H7 (cell line): ENCODE results near the gene ECI1. TPM values are rescaled to one million over a fixed set of nuclear protein-coding genes. Genes with fewer than 3 reads are reported as not detected.
"Not testable (repeated sequence)": the region's sequence is repeated elsewhere in the genome, so short reads cannot be mapped to it uniquely, and the experiment has no call there.

Experiments
- DNase-seq: peaks from one replicate; pipeline ENCODE4 v3.0.0; 2012
- H3K27me3 ChIP-seq: 2 replicates; pipeline ENCODE4 v1.6.0; 2011; ENCODE audit warnings: mild to moderate bottlenecking, low read length; ENCODE audit not compliant: control insufficient read depth, insufficient read depth
- H3K36me3 ChIP-seq: replicated peaks from 2 replicates; pipeline ENCODE4 v1.5.1; 2011; ENCODE audit warnings: low read length; ENCODE audit not compliant: control insufficient read depth, insufficient read depth
- H3K4me3 ChIP-seq: 2 replicates; pipeline ENCODE4 v1.5.1; 2011; ENCODE audit warnings: low read depth, mild to moderate bottlenecking, control low read depth, low read length, moderate library complexity; ENCODE audit not compliant: insufficient read depth
- total RNA-seq: library from RNA; depleted of rRNA; stranded (reverse); fragments of >200 nt; shearing (Covaris generic); gene quantifications from 2 replicates; pipeline ENCODE4 v1.2.3, GENCODE V29; 2014

Gene ECI1
- total RNA-seq, 1 experiment from 2014 or later = 122 TPM

GRCh38 chr16:2209258-2210008 is 42.0 kb downstream of the ECI1 start:
- H3K27me3 ChIP-seq = no peaks in the 10 kb centered on the region
- peaks cover 24% of the 10 kb centered on the region for H3K36me3 ChIP-seq
- H3K4me3 ChIP-seq = no peak overlapping the region
- no peak for DNase-seq

GRCh38 chr16:2208772-2209171 is 42.6 kb downstream of the ECI1 start:
- Histone ChIP-seq H3K27me3 (no peaks in the 10 kb centered on the region), H3K36me3 (peaks cover 24% of the 10 kb centered on the region), H3K4me3 (no peak overlapping the region)
- no peak for DNase-seq

- Histone ChIP-seq H3K36me3 (peaks cover 22% of the 10 kb centered on the region), H3K27me3 (no peaks in the 10 kb centered on the region), H3K4me3 (no peak overlapping the region)
- DNase-seq = no peak
These were observed 43.1 kb downstream of the ECI1 start for GRCh38 chr16:2208308-2208707.

DNA sequence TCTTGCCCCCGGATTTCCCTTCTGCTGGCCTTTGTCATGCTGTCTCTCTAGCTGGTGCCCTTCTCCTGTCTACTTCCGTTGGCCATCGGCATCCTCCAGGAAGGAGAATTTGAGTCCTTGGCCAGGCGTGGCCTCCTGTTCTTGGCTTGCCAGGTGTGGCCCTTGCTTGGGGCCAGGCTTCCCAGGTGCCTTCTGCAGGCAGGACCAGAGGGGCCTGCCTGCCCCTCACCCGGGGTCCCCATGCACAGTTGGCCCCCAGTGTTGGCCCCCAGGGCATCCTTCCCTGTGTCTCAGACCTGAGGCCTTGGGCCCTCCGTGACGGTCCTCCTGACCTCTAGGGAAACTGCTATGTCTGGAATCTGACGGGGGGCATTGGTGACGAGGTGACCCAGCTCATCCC is 43.5 kb downstream of the ECI1 start:
- Histone ChIP-seq H3K36me3 (peaks cover 21% of the 10 kb centered on the region), H3K4me3 (no peak overlapping the region), H3K27me3 (no peaks in the 10 kb centered on the region)
- no peak for DNase-seq

- no peak for DNase-seq
- no peaks in the 10 kb centered on the region for H3K27me3 ChIP-seq
- peaks cover 14% of the 10 kb centered on the region for H3K36me3 ChIP-seq
- H3K4me3 ChIP-seq = no peak overlapping the region
These were observed 44.5 kb downstream of the ECI1 start for GRCh38 chr16:2206780-2207433.

- peak overlapping the region; percentile 92 for H3K4me3 ChIP-seq
- no peaks in the 10 kb centered on the region for H3K27me3 ChIP-seq
- DNase-seq = no peak
- H3K36me3 ChIP-seq = peaks cover 13% of the 10 kb centered on the region
These were observed 45.0 kb downstream of the ECI1 start for GRCh38 chr16:2206420-2206779.

GRCh38 chr16:2205967-2206313 is 45.4 kb downstream of the ECI1 start:
- peak overlapping the region; percentile 92 for H3K4me3 ChIP-seq
- H3K27me3 ChIP-seq = no peaks in the 10 kb centered on the region
- peaks cover 13% of the 10 kb centered on the region for H3K36me3 ChIP-seq
- DNase-seq = peak; percentile 81

DNA sequence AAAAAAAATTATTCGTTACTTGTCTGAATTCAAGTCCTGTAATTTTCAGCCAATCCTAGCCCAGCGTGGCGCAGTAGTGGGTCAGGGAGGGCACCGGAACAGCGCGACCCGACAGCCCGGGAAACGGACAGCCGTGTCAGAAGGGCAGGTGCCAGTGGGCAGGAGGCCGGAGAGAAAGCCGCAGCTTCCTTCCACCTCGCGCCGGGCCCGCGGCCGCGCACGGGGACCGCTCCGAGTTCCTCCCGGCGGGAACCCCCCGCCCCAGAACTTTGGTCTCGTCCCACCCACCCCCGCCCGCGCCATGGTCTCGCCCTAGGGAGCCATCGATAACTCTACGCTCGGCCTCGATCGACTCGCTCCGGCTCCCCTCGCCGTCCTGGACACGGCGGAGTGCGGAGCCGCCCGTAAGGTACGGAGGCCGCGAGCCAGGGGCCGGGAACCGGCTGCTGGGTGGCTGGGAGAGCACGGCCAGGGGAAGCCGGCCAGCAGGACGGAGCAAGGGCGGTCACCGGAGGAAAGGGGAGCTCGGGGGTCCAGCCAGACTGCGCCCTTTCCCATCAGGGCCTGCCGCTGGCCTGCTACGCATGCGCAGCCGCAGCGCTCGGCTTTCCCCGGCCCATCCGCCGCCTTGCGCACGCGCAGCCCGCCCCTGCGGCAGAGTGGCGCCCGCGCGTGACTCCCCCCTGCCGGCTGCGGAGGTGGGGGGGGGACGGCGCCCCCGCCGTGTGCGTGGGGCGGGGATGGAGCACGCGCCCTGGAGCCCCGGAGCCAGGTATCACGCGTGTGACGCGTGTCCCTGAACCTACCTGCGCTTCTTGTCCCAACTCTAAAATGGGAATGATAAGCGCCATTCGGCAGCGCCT is 46.1 kb downstream of the ECI1 start, which contains the start of gene MLST8:
Gene MLST8, plus strand, starts transcription at position 351 of the 863 bp plus-strand sequence. CDS start 632 bp downstream, outside the sequence.
- H3K4me3 ChIP-seq = peak within 1 kb of the TSS; percentile 92
- DNase-seq = peak; percentile 100
- no peaks in the 10 kb centered on the region for H3K27me3 ChIP-seq
- H3K36me3 ChIP-seq = peaks cover 13% of the 10 kb centered on the region

DNA sequence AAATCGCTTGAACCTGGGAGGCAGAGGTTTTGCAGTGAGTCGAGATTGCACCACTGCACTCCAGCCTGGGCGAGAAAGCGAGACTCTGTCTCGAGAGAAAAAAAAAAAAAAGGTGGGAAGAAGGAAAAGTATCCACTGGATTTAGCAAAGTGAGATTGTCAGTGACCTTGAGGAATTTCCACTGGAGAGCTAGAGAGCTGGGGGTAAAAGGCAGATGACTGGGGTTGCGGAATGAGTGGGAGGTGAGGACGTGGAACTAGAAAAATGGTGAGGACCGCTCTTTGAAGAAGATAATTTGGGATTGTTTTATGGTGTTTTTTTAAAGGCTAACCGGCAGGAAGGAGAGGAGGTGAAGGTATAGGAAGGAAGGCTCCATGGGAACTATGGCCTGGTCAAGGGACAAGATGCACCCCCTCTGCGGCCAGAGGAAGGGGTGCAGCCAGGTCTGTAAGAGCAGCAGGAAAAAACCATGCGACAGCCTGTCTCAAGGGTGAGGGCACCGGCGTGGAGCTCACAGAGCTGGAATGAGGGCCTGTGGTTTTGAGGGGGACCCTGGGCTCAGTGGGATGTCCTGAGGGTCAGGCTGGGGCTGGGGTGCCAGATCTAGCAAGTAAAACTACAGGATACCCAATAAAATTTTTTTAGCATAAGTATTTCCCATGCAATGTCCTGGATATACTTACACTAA is 46.8 kb downstream of the ECI1 start:
- peaks cover 13% of the 10 kb centered on the region for H3K36me3 ChIP-seq
- H3K4me3 ChIP-seq = peak overlapping the region; percentile 92
- peaks cover 3% of the 10 kb centered on the region; the same call in 1 of the 2 replicates for H3K27me3 ChIP-seq
- no peak for DNase-seq

DNA sequence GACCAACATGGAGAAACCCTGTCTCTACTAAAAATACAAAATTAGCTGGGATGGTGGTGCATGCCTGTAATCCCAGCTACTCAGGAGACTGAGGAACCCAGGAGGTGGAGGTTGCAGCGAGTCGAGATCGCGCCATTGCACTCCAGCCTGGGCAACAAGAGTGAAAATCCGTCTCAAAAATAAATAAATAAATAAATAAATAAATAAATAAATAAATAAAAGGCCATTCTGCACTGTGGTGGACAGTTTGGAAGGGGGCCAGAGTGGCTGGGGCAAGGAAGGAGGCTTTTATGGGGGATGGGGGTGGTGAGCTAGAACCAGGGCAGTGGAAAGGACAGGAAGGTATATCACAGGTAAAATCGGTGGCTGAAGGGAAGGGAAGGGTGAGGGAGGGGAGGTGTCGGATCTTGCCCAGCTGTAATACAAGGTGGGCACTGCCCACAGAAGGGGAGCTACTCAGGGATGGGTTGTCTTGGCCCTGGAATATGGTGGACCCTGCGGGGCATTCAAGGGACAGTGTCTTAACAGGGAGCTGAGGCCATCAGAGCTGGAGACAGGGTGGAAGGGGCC is 48.2 kb downstream of the ECI1 start:
- H3K4me3 ChIP-seq, H3K36me3 ChIP-seq, DNase-seq: not testable (repeated sequence)
- peaks cover 11% of the 10 kb centered on the region for H3K27me3 ChIP-seq

- Histone ChIP-seq H3K27me3 (peaks cover 31% of the 10 kb centered on the region), H3K36me3 (no peaks in the 10 kb centered on the region), H3K4me3 (no peak overlapping the region)
- DNase-seq = no peak
These were observed 51.1 kb downstream of the ECI1 start for GRCh38 chr16:2200313-2200712.

- no peak overlapping the region for H3K4me3 ChIP-seq
- H3K36me3 ChIP-seq = no peaks in the 10 kb centered on the region
- DNase-seq = no peak
- H3K27me3 ChIP-seq = peaks cover 35% of the 10 kb centered on the region
These were observed 51.7 kb downstream of the ECI1 start for GRCh38 chr16:2199621-2200139.

DNA sequence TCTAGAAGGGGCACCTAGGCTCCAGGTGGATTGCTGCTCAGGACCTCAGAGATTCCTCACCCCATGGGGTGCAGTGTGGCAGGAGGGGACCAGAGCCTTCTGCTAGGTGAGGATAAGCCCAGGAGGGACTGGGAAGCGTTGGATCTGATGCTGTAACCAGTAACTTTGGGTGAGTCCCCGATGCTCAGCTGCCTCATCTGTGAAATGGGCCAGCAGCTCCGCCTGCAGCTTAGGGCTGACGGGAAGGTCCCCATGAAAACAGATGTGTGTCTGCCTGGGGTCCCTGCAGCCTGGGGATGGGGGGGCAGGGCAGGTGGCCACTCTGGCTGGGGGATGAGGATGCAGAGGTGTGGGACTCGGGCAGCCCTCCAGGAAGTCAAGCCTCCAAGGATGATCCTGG is 52.3 kb downstream of the ECI1 start:
- H3K4me3 ChIP-seq = no peak overlapping the region
- no peak for DNase-seq
- H3K36me3 ChIP-seq = no peaks in the 10 kb centered on the region
- peaks cover 35% of the 10 kb centered on the region for H3K27me3 ChIP-seq

- no peak overlapping the region for H3K4me3 ChIP-seq
- no peaks in the 10 kb centered on the region for H3K36me3 ChIP-seq
- H3K27me3 ChIP-seq = peaks cover 35% of the 10 kb centered on the region
- no peak for DNase-seq
These were observed 53.1 kb downstream of the ECI1 start for GRCh38 chr16:2198283-2198682.
